ENCODE measurements around the gene PRRC1. TPM values are rescaled to one million over a fixed set of nuclear protein-coding genes. Genes with fewer than 3 reads are reported as not detected.

Gene PRRC1
- total RNA-seq, 1 experiment from 2014 or later = 109 TPM

DNA sequence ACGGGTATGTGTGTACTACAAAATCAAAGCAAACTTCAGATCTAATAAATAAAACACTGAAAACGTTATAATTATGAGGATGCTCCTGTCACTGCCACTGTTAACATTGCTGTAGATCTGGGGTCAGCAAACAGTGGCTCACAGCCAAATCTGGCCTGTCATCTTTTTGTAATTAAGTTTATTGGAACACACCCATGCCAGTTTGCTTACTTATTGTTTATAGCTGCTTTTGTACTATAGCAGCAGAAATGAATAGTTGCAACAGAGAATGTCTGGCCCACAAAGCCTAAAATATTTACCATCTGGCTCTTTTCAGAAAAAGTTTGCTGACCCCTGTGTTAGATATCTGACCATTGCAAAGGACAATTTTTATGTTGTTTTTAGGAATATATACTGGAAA lies 32.1 kb downstream of the PRRC1 start:
- no TSS peak for BruUV-seq (replicated peaks)
- peaks cover 9% of the 10 kb centered on the region for H3K4me1 Mint-ChIP-seq (ENCODE audit: insufficient read depth, unreplicated experiment)
- H3K9me3 Mint-ChIP-seq (ENCODE audit: unreplicated experiment) = no peaks in the 10 kb centered on the region
- H3K36me3 Mint-ChIP-seq (ENCODE audit: insufficient read depth, unreplicated experiment) = peaks cover 89% of the 10 kb centered on the region
- TF ChIP-seq, protein P1, sequence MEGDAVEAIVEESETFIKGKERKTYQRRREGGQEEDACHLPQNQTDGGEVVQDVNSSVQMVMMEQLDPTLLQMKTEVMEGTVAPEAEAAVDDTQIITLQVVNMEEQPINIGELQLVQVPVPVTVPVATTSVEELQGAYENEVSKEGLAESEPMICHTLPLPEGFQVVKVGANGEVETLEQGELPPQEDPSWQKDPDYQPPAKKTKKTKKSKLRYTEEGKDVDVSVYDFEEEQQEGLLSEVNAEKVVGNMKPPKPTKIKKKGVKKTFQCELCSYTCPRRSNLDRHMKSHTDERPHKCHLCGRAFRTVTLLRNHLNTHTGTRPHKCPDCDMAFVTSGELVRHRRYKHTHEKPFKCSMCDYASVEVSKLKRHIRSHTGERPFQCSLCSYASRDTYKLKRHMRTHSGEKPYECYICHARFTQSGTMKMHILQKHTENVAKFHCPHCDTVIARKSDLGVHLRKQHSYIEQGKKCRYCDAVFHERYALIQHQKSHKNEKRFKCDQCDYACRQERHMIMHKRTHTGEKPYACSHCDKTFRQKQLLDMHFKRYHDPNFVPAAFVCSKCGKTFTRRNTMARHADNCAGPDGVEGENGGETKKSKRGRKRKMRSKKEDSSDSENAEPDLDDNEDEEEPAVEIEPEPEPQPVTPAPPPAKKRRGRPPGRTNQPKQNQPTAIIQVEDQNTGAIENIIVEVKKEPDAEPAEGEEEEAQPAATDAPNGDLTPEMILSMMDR (IDR thresholded peaks at IDR 0.05; ENCODE audit: unreplicated experiment) = no peak
- intact Hi-C loops (cut with micrococcal nuclease) = no loop called here
- ChIA-PET CTCF (interaction anchor here (0.6 to 2.1 kb wide), 4 partner anchors 11 to 652 kb away, joined by 3 to 11 read pairs (median 5); no protein-coding TSS in a partner anchor), POLR2A (interaction anchor here (1.4 kb wide), 1 partner anchor 32 kb away, joined by 3 read pairs; the partner anchor contains the start of gene PRRC1)
- no peak overlapping the region for H3K27ac Mint-ChIP-seq (ENCODE audit: low read depth, unreplicated experiment)
- no peaks in the 10 kb centered on the region for H3K27me3 Mint-ChIP-seq (ENCODE audit: insufficient read depth, unreplicated experiment)
- no peak for DNase-seq (ENCODE audit: unreplicated experiment)
- H3K4me3 Mint-ChIP-seq (ENCODE audit: unreplicated experiment) = no peak overlapping the region

DNA sequence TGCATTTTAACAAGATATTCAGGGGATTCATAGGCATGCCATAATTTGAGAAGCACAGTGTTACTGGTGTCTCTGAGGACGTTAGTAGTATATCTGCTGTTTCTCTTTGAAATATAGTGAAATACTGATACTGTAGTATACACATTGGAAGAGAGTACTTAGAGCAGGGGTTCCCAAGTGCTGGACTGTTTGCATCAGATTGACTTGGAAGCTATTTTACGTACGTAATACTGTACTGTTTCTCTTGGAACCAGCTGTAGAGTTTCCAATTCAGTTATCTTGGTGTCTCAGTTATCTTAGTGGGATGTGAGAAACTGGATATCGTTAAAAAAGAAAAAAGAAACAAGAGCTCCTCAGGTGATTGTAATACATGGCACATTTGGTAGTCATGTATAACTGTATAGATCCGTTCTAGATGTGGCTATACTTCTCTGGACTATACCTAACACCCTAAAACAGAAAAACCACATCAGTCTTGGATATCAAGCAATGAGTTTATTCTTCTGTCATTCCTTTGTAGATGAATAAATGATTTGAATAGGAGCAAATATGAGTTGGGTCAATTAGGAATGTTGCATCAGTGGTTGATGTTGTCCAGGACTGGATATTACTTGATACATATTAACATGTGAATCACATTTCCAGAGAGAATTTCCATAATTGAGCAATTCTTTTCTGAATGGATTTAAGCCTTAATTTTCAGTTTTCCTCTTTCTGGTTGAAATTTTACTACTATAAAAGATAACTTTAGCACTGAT lies 33.4 kb downstream of the PRRC1 start:
- H3K9me3 Mint-ChIP-seq (ENCODE audit: unreplicated experiment) = no peaks in the 10 kb centered on the region
- H3K27me3 Mint-ChIP-seq (ENCODE audit: insufficient read depth, unreplicated experiment) = no peaks in the 10 kb centered on the region
- ChIA-PET POLR2A (interaction anchor here (0.7 to 1.4 kb wide), 2 partner anchors 11 to 33 kb away, joined by 3 read pairs; partner anchors contain the start of gene PRRC1), CTCF (interaction anchor here (0.6 to 2.1 kb wide), 5 partner anchors 12 to 1829 kb away, joined by 3 to 11 read pairs (median 4); no protein-coding TSS in a partner anchor)
- no peak overlapping the region for H3K4me3 Mint-ChIP-seq (ENCODE audit: unreplicated experiment)
- intact Hi-C loops (cut with micrococcal nuclease) = no loop called here
- no peak overlapping the region for H3K27ac Mint-ChIP-seq (ENCODE audit: low read depth, unreplicated experiment)
- H3K36me3 Mint-ChIP-seq (ENCODE audit: insufficient read depth, unreplicated experiment) = peaks cover 90% of the 10 kb centered on the region
- TF ChIP-seq, protein P1 (IDR thresholded peaks at IDR 0.05; ENCODE audit: unreplicated experiment) = no peak
- no peak for DNase-seq (ENCODE audit: unreplicated experiment)
- peaks cover 13% of the 10 kb centered on the region for H3K4me1 Mint-ChIP-seq (ENCODE audit: insufficient read depth, unreplicated experiment)
- no TSS peak for BruUV-seq (replicated peaks)

DNA sequence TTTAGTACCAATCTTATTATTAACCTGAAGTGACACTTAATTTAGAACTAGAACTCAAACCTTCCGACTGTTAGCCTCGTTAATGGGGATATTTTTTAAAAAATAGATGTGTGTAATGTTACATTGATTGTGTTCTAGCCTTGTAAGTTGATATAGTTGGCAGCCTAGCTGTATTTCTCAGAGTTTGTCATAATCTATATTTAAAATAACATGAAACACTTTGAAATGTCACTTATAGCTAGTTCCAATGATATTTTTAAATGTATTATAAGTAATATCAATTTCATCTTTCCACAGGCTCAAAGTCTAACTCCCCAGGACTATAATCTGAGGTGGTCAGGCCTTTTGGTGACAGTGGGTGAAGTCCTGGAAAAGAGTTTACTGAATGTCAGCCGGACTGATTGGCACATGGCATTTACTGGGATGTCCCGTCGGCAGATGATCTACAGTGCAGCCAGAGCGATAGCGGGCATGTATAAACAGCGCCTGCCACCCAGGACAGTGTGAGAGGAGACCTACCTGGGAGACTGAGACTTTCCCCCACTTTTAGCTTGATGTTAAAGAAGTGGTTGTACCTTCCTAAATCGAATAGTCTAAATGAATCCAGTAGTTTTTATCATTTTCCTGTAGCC lies 34.1 kb downstream of the PRRC1 start:
- Mint-ChIP-seq H3K36me3 (ENCODE audit: insufficient read depth, unreplicated experiment) (peaks cover 89% of the 10 kb centered on the region), H3K4me1 (ENCODE audit: insufficient read depth, unreplicated experiment) (peaks cover 9% of the 10 kb centered on the region), H3K4me3 (ENCODE audit: unreplicated experiment) (no peak overlapping the region), H3K27ac (ENCODE audit: low read depth, unreplicated experiment) (no peak overlapping the region), H3K27me3 (ENCODE audit: insufficient read depth, unreplicated experiment) (no peaks in the 10 kb centered on the region), H3K9me3 (ENCODE audit: unreplicated experiment) (no peaks in the 10 kb centered on the region)
- BruUV-seq (replicated peaks) = no TSS peak
- ChIA-PET POLR2A (interaction anchor here (0.7 to 0.9 kb wide), 2 partner anchors 11 to 321 kb away, joined by 3 read pairs; no protein-coding TSS in a partner anchor), CTCF (interaction anchor here (1.1 kb wide), 1 partner anchor 12 kb away, joined by 3 read pairs; no protein-coding TSS in a partner anchor)
- TF ChIP-seq, protein P1 (IDR thresholded peaks at IDR 0.05; ENCODE audit: unreplicated experiment) = no peak
- intact Hi-C loops (cut with micrococcal nuclease) = no loop called here
- DNase-seq (ENCODE audit: unreplicated experiment) = no peak

DNA sequence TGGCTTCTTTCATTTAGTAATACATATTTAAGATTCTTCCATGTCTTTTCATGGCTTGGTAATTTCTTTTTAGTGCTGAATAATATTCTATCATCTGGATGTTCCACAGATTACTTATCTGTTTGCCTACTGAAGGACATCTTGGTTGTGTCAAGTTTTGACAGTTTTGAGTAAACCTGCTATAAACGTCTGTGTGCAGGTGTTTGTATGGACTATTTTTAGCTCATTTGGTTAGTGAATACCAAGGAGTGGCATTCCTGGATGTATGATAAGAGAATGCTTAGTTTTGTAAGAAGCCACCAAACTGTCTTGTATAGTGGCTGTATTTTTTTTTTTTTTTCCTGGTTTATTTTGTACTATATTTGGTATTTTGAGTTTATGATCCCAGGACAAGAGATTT lies 38.4 kb downstream of the PRRC1 start:
- no peaks in the 10 kb centered on the region for H3K27me3 Mint-ChIP-seq (ENCODE audit: insufficient read depth, unreplicated experiment)
- H3K27ac Mint-ChIP-seq (ENCODE audit: low read depth, unreplicated experiment) = no peak overlapping the region
- no TSS peak for BruUV-seq (replicated peaks)
- DNase-seq (ENCODE audit: unreplicated experiment) = no peak
- peaks cover 62% of the 10 kb centered on the region for H3K36me3 Mint-ChIP-seq (ENCODE audit: insufficient read depth, unreplicated experiment)
- TF ChIP-seq, protein P1 (IDR thresholded peaks at IDR 0.05; ENCODE audit: unreplicated experiment) = no peak
- no peak overlapping the region for H3K4me3 Mint-ChIP-seq (ENCODE audit: unreplicated experiment)
- ChIA-PET CTCF (interaction anchor here (0.7 kb wide), 2 partner anchors 323 to 646 kb away, joined by 3 to 4 read pairs; no protein-coding TSS in a partner anchor), POLR2A (interaction anchor here (0.7 kb wide), 1 partner anchor 527 kb away, joined by 4 read pairs; no protein-coding TSS in a partner anchor)
- no peaks in the 10 kb centered on the region for H3K9me3 Mint-ChIP-seq (ENCODE audit: unreplicated experiment)
- intact Hi-C loops (cut with micrococcal nuclease) = no loop called here
- peaks cover 9% of the 10 kb centered on the region for H3K4me1 Mint-ChIP-seq (ENCODE audit: insufficient read depth, unreplicated experiment)
